HG03025 (cell line): ENCODE data around the gene CNTF.
A peak's percentile ranks its signal among the peaks of the same experiment; 100 is the strongest.

Experiments used
- ATAC-seq: cut with Tn5 transposase; IDR thresholded peaks from one replicate; pipeline ENCODE4 v1.9.1; 2021; ENCODE audit warnings: mild to moderate bottlenecking, moderate library complexity; ENCODE audit not compliant: unreplicated experiment, low FRiP score

The CNTF gene

GRCh38 chr11:58641341-58641740, 18.9 kb downstream of the CNTF start:
- ATAC-seq = no peak

DNA sequence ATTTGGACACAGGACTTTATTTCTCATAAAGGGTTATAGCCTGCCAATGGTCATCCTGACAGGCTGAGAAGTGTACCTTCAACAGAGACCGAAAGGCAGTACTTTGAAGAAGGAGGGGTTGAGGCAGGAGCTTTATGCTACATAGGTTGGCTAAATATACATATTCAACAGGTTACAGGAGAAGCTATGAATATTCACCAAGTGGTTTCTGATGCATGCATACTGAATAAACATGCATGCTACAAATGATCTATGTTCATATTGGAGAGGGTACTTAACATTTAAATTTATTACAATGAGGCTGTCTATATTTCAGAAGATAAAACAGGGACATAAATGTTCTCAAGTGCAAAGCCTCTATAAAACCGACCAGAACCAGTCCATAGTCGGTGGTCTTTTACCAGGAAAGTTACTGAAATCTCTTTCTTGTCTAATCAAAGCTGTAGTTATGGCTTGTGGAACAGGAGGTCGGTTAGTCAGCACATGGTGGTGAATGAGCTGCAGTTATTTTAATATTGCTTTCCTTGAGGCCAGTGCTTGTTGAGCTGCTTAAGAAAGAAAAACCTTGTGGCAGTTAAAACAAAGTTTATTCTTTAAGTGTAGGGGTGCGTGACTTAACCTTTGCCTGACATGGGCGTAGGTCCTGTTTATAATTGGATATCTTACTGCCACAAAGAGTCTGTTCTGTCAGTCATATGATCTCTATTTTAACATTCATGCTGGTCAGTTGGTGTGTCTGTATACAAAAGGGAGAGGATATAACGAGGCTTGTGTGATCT, 19.5 kb downstream of the CNTF start:
- ATAC-seq = no peak

- no peak for ATAC-seq
Observed at GRCh38 chr11:58645854-58646253, 23.4 kb downstream of the CNTF start.

DNA sequence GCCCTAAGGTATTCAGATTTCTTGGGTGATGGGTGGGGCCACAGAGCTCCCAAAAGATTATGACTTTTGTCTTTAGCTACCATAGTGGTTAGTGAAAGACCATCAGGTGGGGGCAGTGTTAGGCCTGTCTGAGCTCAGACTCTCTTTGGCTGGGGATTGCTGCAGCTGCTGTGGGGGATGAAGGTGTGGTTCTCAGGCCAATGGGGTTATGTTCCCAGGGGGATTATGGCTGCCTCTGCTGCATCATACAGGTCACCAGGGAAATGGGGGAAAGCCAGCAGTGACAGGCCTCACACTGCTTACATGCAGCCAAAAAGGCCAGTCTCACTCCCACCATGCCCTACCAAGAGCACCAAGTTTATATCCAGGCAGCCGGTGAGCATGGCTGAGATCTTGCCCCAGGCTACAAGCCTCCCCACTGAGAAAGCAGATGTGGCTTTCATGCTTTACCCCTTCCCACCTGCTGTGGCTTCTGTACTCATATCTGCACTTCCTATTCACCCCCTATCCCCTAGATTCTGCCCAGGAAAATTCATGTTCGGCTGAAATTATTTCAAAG, 24.8 kb downstream of the CNTF start:
- ATAC-seq = peak; percentile 84

DNA sequence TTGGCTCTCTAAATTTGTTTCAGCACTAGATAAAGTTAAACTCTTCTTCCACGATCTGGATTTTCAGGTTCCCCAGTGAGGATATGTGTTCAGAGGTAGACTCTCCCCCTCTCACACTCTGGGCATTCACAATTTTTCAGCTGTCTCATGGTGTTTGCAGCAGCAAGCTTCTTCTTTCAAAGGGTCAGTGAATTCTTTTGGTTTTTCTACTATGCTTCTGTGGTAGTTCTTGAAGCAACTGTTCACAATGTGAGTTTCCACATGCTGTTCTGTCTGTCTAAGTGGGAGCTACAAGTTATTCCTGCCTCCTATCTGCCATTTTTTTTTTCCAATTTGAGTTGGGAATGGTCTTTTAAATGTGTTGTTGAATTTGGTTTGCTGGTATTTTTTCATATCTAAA, 25.4 kb downstream of the CNTF start:
- no peak for ATAC-seq

GRCh38 chr11:58649623-58650022, 27.2 kb downstream of the CNTF start:
- no peak for ATAC-seq

DNA sequence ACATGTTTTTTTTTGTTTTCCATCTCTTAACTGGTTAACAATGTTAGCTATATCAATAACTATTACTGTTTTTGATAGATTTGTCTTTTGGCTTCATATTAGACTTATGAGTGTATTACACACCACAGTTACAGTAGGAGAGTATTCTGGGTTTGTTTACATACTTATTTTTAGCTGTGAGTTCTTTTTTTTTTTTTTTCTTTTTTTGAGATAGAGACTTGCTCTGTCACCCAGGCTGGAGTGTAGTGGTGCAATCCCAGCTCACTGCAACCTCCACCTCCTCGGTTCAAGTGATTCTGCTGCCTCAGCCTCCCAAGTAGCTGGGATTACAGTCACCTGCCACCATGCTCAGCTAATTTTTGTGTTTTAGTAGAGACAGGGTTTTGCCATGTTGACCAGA, 28.0 kb downstream of the CNTF start:
- ATAC-seq = no peak

DNA sequence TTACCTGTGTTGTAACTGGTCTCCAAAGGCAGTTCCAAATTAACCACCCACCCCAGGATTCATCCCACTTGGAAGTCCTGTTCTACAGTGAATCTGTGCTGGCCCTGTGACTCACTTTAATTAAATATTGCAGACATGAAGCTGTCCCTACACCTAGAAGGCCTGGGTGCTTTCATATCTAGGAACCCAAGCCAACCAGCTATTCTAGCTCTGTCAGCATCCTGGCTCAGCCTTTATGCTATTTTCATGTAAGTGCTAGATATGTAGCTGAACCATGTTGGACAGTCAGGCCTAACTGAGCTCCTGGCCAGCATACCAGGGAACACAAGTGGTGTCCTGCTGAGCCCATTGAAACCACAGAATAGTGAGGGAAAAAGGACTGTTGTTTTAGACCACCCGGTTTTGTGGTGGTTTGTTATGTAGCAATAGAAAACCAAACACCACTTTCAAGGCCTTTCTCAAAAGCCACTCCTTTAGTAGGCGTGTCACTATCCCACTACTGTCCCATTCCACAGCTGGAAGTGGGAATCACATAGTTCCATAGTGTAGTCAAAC, 30.3 kb downstream of the CNTF start:
- ATAC-seq = no peak

- ATAC-seq = peak; percentile 82
Observed at GRCh38 chr11:58654079-58654907, 31.8 kb downstream of the CNTF start.

DNA sequence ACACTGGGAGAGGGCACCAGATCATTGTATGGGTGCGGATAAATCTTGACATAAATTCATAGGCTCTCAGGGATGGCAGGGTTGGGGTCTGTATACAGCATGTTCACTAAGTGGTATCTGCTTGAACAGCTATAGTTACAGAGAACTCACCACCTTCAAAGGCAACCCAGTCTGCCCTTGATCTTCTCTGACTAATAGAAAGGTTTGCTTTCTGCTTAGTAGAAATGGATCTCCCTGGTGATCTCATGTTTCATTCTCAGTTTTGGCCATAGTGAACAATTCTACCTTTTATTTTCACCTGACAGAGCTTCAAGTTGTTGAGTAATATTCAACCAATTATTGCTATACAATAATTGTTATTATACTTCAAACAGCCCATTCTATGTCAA, 32.4 kb downstream of the CNTF start:
- peak; percentile 48 for ATAC-seq

GRCh38 chr11:58656348-58656747, 33.9 kb downstream of the CNTF start:
- ATAC-seq = no peak

DNA sequence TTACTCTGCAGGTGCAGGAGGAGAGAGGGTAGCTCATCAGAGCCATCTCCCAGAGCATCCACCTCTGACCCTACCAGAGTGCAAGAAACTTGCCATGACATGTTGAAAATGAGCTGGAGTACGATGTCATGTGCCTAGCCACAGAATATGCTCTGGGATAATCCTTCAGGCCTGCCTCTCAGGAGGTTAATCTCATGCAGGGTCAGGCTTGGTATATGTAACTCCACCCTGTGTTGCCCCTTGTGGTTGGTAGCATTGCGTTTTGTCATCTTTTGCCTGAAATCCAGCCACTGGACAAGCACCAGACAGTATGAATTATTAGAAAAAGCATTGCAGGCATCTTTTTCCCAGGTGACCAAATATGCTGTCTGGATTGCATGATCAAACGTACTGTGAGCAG, 36.2 kb downstream of the CNTF start:
- no peak for ATAC-seq

GRCh38 chr11:58659404-58659803, 36.9 kb downstream of the CNTF start:
- ATAC-seq = no peak

DNA sequence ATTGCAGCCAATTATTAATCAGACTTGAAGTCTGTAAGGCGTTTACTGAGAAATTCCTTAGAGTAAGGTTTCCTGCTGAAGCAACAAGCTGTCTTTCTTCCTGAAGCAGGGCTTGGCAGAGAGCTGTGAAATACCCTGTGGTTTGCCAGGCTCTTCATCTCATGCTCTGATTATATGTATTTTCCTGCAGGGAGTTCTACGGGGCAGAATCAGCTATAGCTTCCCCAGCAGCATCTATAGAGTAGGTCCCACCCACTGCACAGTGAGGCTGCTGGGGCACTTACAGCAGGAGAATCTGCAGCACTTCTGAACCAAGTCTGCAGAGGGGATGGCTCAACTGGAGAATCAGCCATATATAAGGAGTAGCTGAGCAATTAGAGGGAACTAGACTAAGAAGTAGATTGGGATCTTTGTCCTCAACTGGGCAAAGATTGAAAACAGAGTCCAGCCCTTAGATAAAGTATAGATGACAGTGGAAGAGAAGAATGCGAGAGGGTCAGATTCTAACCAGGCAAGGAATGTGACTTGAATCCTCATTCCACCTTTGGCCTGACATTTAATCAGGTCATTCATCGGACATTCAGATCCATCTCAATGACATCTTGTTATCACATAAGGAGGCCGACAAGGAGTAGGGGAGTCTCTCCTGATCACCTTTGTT, 37.6 kb downstream of the CNTF start:
- no peak for ATAC-seq

- no peak for ATAC-seq
Observed at GRCh38 chr11:58671983-58672633, 49.6 kb downstream of the CNTF start.

- no peak for ATAC-seq
Observed at GRCh38 chr11:58674609-58675008, 52.1 kb downstream of the CNTF start.
